ENCODE results near the gene LHFPL5.

DNA sequence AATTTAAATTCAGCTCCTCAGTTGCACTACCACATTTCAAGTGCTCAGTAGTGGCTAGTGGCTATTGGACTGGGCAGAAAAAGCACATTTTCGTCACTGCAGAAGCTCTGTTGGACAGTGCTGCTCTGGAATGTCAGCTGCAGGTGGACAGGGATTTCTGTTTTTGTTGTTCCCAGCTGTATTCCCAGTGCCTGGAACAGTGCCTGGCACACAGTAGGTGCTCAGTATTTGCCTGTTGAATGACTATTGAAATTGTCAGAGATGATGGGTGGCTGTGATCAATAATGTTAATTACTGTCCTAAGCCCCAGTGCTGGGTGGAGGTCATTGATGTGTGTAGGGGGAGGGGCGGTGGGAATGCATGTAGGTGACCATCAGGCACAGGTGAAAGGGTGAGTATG is 18.9 kb upstream of the LHFPL5 start:
- TF ChIP-seq CTCF (IDR thresholded peaks at IDR 0.05; ENCODE audit: poor library complexity), result no peak
- TF ChIP-seq EZH2 (IDR thresholded peaks at IDR 0.05; ENCODE audit: borderline replicate concordance), result no peak

Measured in hepatocyte (in vitro differentiated cells).